ENCODE data around the gene DDX42.

GRCh38 chr17:63752707-63753106 is 21.3 kb upstream of the DDX42 start:
- TF ChIP-seq TAF1 (IDR thresholded peaks at IDR 0.05; ENCODE audit: low read depth, low read length) (no peak), POLR2A (IDR thresholded peaks at IDR 0.05; ENCODE audit: low read depth, low read length) (no peak), POLR2AphosphoS5 (IDR thresholded peaks at IDR 0.05; ENCODE audit: low read depth, low read length) (no peak)
